HG03280 (cell line): ENCODE results near the gene XPO5.
A peak's percentile ranks its signal among the peaks of the same experiment; 100 is the strongest.

Experiments used
- ATAC-seq: cut with Tn5 transposase; IDR thresholded peaks from one replicate; pipeline ENCODE4 v1.9.1; 2021; ENCODE audit warnings: mild to moderate bottlenecking, moderate library complexity; ENCODE audit not compliant: unreplicated experiment

Gene XPO5

DNA sequence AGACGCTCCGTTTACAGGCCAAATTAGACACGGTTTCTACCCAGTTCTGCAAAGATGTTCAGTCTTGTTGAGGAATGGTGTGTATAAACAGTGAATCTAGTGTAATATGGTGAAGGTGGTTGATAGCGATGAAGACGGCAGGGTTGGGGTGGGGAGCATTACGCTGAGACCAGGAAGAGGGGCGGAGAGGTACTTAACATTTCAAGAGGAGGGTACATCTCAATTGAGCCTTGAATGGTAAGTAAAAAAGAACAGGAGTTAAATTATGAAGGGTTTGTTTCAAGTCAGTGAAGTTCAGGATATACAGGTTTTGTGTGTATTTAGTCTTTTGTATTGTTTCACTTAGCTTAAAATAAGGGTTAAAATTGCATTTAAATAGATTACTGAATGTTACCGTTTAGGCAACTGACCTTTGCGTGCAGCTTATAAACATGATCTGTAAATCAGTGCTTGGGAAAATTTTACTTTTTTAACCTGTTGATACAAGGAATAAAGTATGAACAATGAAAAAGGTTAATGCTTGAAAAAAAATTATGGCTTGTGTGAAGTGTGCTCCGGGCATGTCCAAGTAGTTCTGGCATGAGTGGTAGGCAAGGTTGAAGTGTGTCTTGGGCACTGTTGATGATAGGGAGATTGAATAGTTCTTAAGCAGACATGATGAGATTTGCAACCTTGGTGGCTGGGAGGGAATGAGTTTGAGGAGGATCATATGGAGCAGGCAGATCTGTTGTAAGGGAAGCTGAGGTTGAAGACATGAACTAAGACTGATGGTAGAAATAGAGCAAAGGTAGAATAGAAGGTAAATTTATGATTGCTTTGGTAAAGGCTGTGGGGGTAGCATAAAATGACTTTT lies 58.1 kb downstream of the XPO5 start:
- ATAC-seq: no peak

- peak; percentile 89 for ATAC-seq
Observed at GRCh38 chr6:43516697-43517504, 58.9 kb downstream of the XPO5 start, which contains the start of the genes POLR1C and YIPF3. Gene POLR1C (plus strand): TSS chr6:43517089. CDS start chr6:43517110, 21 bp downstream. Gene YIPF3 (minus strand): TSS chr6:43516926. CDS start chr6:43516807, 119 bp downstream.

GRCh38 chr6:43516367-43516696 lies 59.5 kb downstream of the XPO5 start:
- ATAC-seq: no peak

- no peak for ATAC-seq
Observed at GRCh38 chr6:43515808-43516207, 60.0 kb downstream of the XPO5 start.

GRCh38 chr6:43511824-43512415 lies 63.9 kb downstream of the XPO5 start:
- no peak for ATAC-seq

- no peak for ATAC-seq
Observed at GRCh38 chr6:43510827-43511163, 65.0 kb downstream of the XPO5 start.

- peak; percentile 67 for ATAC-seq
Observed at GRCh38 chr6:43509984-43510826, 65.6 kb downstream of the XPO5 start, which contains the start of gene LRRC73. Gene LRRC73 (minus strand): TSS chr6:43510346. CDS start chr6:43509785, 561 bp downstream.

DNA sequence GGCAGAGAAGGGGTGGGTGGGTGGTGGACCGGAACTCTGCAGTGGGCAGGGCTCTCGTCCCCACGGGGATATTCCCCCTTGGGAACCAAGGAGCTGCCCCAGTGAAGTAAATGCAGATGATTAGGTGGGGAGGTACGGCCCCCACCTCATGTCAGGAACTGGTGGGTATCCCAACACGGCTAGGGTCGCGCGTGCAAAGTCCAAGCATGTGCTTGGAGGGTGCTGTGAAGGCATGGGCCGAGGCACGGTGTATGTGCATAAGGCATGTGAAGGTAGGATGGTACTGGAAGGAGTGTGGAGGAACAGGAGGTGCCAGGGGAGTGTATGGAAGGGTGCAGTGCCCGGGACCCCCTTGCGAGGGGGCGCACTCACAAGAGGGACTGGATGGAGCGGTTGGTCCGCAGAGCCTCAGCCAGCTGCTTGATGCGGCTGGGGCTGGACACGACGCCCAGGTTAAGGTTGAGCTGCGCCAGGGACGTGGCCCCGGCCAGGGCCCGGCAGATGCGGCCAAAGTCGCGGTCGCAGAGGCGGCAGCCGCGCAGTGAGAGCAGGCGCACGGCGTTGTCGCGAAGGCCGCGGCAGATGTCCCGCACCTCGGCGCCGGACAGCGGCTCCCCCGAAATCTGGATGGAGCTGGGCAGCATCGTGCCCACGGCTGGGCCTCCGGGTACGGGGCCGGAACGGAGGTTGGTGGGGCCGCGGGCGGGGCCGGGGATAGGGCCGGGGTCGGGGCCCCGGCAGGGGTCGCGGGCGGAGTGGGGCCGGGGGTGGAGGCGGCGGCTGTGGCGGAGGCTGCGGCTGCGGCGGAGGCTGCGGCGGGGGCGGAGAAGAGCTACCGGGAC lies 66.5 kb downstream of the XPO5 start:
- ATAC-seq: peak; percentile 7

- no peak for ATAC-seq
Observed at GRCh38 chr6:43508481-43509141, 67.2 kb downstream of the XPO5 start.

DNA sequence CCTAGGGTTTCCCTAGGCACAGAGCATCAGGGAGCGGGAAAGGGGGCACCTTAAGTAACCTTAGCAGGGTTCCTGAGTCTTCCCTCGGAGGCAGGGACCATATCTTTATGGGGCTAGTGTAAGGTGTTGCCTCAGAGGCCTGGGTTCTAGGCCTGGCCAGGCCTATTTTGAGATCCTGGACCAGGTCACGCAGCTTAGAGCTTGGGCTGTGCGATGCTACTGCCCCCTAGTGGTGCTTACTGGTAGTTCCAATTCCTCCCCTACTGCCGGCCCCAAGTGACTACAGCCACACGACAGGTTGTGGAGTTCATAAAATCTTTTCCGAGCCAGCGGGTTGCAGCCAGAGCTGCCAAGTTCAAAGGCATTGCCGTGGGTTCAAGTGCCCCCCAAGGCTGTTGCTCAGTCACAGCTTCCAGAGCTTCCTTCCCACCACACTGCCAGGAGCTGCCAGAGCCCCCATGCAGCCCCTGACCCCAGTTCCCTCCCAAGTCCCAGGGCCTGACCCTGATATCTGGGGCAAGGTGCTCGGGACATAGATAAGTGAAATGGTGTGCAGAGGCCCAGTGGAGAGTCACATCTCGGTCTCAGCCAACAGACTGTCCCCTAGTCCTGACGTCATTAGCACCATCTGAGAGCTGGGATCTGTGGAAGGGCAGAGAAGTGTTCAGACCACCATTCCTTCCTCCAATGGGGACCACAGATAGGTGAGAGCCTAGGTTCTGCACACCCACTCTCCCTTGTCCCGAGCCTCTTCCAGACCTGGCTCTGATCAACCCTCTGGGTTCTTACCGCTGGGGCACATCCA lies 69.0 kb downstream of the XPO5 start:
- peak; percentile 48 for ATAC-seq

GRCh38 chr6:43506171-43506570 lies 69.7 kb downstream of the XPO5 start:
- ATAC-seq: no peak

GRCh38 chr6:43505718-43506117 lies 70.1 kb downstream of the XPO5 start:
- ATAC-seq: no peak

GRCh38 chr6:43504756-43505593 lies 70.9 kb downstream of the XPO5 start:
- no peak for ATAC-seq

DNA sequence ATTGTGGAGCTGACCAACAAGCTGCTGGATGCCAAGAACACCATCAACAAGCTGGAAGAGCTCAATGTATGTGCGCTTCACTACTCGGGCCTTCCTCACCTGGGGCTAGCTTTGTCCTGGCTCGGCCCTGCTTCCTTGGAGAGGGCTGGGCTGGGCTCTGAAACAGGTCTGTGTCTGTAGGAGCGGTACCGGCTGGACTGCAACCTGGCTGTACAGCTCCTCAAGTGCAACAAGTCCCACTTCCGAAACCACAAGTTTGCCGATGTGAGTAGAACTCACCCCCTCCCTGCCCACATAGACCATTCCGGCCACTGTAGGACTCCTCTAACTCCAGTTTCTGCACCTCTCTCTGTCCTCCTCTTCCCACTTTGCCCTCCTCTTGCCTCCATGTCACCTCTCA lies 72.4 kb downstream of the XPO5 start:
- no peak for ATAC-seq

GRCh38 chr6:43502666-43503065 lies 73.2 kb downstream of the XPO5 start:
- ATAC-seq: no peak

DNA sequence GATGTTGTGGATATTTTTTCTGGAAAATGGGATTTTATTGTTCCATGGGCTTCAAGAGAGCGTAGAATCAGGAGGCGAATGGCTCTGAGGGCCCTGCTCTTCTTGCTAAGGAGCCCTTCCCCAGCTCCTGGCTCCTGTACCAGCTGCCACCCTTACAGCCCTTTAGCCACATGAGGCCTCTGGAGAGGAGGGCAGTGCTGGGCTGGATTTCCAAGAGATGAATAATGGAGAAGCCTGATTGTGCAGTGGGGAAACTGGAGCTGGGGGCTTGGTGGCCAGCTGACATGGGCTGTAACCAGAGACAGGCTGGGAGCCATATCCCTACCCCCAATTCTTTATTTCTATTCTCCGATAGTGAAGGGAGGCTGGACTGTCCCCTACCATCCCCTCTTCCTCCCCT lies 74.9 kb downstream of the XPO5 start:
- no peak for ATAC-seq

DNA sequence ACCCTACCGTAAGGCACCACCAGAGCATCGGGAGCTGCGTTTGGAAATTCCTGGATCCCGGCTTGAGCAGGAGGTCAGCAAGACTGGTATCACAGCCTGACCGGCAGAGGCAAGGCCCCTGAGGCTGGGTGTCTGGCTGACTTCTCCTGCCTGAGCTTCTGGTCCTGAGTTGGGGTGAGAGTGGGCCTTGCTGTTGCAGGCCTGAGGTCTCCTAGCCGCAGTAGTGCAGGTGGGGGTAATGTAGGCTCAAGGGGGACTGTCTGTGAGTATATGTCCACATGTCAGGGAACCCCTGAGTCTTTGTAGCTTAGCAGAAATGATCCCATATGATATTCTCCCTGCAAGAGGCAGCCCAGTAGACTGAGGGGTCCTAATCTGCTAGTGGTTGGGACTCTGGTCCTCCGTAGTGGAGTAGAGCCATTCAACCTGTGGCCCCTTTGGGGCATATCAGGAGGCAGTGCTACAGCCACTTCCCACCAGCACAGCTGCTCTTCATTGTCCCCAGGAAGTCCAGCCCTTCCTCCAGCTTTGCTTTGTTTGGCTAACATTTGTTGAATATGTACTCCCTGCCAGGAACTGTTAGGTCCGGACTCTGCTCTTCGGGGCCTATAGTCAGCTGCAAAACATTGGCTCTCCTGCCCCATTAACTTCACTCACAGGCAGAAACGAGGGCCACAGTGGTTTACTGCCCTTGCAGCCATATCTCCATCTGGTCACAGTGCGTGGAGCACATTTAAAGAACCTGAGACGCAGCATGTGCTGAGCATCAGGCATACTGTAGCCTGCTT lies 76.6 kb downstream of the XPO5 start:
- no peak for ATAC-seq
